MM.1S (cell line): ENCODE measurements around the gene IVNS1ABP.

Source experiments
- EZH2 ChIP-seq: fragments of 300-600 bp; sonication (generic); optimal IDR thresholded peaks from 2 replicates; pipeline ENCODE3; 2017; ENCODE audit warnings: low read depth, mild to moderate bottlenecking, antibody characterized with exemption, low read length, mixed read lengths
- TF ChIP-seq, protein P1 (sequence below): fragments of 300-600 bp; sonication (generic); IDR thresholded peaks from 2 replicates; pipeline ENCODE4 v1.5.1; 2016; ENCODE audit warnings: antibody characterized with exemption, low read length, mixed read lengths

DNA sequence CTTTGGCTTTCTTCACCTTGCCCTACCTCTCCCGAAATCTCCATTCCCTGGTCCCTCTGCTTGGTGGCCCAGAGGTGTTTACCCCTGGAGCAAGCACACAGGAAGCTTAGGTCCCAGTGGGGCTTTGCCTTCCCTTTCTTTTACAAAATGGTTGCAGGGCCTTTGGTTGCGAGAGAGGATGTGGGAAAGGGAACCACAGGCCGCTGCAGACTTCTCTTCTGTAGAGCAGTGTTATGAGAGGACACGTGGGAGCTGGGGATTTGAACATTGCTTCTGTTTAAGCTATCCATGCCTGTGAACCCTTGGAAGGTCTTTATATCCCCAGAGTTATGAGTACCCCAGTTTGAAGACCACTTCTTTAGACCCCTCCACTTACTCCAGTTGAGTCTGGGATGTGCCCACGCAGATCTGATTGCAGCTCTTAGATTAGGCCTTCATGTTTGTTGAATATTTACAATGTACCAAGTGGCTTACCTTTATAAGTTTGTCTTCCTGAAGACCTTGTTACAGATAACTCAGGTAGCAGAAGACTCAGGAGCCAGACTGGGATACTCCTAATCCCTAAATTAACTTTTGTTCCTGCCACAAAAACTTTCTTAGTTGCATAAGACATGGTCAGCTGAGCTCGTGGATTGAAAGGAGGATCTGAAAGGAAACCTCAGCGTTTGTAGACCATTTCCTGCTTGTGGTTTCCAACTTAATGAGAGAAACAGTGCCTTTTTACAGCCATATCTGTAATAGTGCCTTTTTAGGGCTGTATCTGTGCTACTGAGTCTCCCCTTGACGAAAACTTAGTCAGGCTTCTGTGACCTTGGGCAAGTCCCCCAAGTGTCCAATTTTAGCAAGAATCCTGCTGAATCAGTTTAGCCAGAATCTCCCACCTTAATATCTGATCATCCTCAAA is 21.9 kb upstream of the IVNS1ABP start:
- TF ChIP-seq, protein P1, sequence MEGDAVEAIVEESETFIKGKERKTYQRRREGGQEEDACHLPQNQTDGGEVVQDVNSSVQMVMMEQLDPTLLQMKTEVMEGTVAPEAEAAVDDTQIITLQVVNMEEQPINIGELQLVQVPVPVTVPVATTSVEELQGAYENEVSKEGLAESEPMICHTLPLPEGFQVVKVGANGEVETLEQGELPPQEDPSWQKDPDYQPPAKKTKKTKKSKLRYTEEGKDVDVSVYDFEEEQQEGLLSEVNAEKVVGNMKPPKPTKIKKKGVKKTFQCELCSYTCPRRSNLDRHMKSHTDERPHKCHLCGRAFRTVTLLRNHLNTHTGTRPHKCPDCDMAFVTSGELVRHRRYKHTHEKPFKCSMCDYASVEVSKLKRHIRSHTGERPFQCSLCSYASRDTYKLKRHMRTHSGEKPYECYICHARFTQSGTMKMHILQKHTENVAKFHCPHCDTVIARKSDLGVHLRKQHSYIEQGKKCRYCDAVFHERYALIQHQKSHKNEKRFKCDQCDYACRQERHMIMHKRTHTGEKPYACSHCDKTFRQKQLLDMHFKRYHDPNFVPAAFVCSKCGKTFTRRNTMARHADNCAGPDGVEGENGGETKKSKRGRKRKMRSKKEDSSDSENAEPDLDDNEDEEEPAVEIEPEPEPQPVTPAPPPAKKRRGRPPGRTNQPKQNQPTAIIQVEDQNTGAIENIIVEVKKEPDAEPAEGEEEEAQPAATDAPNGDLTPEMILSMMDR: no peak
- TF ChIP-seq EZH2: no peak
